ENCODE results near the gene MIOX.

Gene MIOX

GRCh38 chr22:50455201-50455600 is 31.5 kb upstream of the MIOX start:
- no peak for DNase-seq

DNA sequence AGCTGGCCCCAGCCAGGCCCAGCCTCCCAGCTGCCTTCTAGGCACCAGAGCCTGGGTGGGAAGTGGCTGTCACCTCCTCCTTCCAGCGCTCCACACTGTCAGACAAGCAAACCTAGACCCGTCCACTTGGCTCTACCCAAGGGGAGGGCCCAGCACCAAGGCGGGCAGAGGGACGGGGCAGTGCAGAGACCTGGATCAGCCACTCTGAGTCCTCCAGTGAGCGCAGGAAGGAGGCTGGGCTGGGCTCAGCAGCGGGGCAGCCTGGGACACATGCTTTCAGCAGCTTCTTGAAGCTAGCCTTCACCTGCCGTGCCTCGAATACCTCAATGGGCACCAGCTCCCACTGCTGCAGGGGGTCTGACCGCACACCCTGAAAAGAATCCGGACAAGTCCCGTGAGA is 30.6 kb upstream of the MIOX start:
- no peak for DNase-seq

- no peak for DNase-seq
Measured at GRCh38 chr22:50456466-50457234, 30.0 kb upstream of the MIOX start.

GRCh38 chr22:50459016-50459415 is 27.6 kb upstream of the MIOX start:
- no peak for DNase-seq

- no peak for DNase-seq
Measured at GRCh38 chr22:50459496-50460140, 27.0 kb upstream of the MIOX start.

DNA sequence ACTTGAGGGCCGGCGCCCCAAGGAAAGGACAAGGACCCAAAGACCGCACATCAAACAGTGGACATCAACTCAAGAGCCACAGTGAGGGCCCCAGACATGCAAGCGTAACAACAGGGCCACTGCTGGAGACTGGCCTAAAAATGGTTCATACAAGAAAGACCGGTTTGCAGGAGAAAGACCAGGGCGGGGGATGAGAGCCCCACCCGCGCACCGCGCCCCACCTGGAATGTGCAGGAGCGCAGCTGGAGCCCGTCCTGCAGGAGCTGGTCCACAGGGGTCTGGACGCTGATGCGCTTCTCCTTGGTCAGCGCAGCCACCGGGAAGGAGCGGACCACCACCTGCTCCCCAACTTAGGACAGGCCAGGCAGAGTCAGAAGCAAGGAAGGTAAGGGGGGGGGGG is 25.7 kb upstream of the MIOX start:
- no peak for DNase-seq

GRCh38 chr22:50461536-50461935 is 25.1 kb upstream of the MIOX start:
- no peak for DNase-seq

DNA sequence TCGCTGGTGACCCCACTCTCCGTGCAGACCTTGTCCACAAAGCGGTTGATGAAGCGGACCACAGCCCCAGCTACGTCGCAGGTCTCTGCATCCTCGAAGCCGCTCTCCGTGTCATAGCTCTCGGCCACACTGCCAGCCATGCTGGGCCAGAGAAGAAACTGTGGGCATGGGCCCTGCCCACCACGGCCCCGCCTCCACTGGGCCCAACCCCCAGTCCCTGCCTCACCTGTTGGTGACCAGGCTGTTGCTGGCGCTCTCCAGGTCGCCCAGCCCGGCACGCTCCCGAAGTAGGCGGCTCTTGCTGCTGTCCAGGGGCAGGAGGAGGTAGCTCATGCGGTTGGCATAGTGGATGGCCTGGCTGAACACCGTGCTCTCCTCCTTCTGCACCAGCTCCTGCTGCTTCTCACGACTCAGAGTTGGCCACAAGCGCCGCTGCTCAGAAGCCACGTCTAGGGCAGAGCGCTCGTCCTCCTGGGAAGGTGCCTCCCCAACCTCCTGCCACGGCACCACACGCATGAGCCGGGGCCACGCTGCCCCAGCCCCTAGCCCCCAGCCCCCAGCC is 24.6 kb upstream of the MIOX start:
- DNase-seq = no peak

- no peak for DNase-seq
Measured at GRCh38 chr22:50463188-50463900, 23.3 kb upstream of the MIOX start.

DNA sequence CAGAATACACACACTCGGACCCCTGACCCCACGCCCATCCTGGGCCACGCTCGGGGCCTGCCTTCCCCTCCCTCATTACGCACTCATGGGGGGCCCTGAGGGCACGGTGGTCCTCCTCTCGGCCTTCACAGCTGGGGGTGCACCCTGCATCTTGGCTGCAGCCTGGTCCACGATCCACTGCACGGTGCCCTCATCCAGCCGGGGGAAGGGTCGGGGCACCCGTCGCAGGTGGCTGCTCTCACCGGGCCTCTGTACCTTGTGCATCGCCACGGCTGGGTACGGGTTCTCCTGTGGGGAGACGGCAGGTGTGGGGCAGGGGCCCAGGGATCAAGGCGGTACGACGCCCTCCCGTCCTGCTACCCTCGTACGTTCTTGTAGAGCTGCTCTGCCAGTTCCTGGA is 22.2 kb upstream of the MIOX start:
- no peak for DNase-seq

GRCh38 chr22:50465066-50465930 is 21.4 kb upstream of the MIOX start:
- DNase-seq = no peak

GRCh38 chr22:50467341-50467740 is 19.3 kb upstream of the MIOX start:
- DNase-seq = no peak

GRCh38 chr22:50467773-50468440 is 18.8 kb upstream of the MIOX start:
- no peak for DNase-seq

DNA sequence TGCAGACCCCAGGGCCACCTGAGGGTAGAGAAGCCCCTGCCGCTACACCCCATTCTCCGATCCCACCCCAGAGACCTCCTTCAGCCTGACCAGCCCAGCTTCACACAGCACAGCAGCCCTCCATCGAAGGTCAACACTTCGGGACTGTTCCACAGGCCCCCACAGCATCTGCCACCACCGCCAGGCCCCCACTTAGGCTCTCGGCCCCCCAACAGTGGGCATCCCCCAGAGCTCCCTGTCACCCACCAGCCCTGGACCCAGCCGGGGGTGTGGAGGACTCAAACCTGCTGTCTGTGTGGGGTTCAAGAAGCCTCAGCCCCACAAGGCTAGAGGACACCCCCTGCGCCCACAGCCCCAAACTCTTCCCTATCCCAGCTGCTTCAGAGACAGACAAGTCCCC is 18.0 kb upstream of the MIOX start:
- DNase-seq = no peak

- peak; percentile 86 for DNase-seq
Measured at GRCh38 chr22:50469377-50470305, 17.0 kb upstream of the MIOX start.

GRCh38 chr22:50470491-50470890 is 16.2 kb upstream of the MIOX start:
- DNase-seq = no peak

DNA sequence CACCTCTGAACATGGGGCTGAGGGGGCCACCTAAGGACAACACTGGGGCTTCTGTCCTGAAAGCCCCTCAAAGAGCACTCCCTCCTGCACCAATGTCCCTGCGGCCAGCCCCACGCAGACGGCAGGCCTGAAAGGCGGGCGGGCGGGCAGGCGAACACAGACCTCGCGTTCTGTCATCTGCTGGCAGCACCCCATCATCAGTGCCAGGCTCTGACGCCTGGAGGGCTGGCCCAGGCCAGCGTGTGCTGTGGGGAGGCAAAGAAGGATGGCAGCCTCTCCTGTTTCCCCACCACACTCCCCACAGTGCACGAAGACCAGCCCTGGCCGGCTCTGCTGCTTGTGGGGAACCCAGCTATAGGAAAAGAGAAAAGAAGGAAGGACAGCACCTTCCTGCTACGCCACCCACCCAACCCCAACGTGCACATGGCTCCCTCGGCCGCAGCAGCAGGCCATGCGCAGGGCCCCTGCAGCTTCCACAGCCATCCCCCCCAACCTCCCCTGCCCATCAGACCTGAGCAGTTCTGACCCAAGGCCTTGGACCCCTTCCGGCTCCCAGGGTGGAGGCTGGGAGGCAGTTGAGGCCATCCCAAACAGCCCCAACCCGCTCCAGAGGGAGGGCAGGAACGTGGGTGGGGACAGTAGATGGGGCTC is 15.3 kb upstream of the MIOX start:
- DNase-seq = no peak

GRCh38 chr22:50471962-50472361 is 14.7 kb upstream of the MIOX start:
- DNase-seq = no peak

DNA sequence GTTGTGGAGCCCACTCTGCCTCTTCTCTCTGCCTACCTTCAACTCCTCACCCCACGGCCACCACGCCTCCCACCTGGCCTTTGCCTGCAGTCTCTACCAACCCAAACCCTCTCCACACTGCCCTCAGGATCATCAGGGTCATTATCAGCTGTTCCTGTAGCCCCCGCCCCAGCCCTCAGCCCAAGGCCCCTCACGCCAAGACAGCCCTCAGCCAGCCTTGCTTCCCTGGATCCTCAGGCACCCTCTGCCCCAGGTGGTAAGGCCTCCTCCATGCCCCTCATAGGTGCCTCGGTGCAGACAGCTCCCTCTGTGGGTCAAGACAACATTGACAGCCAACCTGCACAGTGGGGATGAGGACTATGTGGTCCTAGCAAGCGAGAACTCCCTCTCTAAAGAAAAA is 13.6 kb upstream of the MIOX start:
- DNase-seq = peak; percentile 42

Data from effector CD8-positive, alpha-beta T cell (primary cell).